ENCODE results near the gene FBXO24.

The FBXO24 gene

GRCh38 chr7:100598425-100598824 is 12.3 kb downstream of the FBXO24 start:
- DNase-seq: no peak

- DNase-seq: no peak
Measured at GRCh38 chr7:100599911-100600729, 14.0 kb downstream of the FBXO24 start.

GRCh38 chr7:100600730-100601038 is 14.6 kb downstream of the FBXO24 start:
- no peak for DNase-seq

DNA sequence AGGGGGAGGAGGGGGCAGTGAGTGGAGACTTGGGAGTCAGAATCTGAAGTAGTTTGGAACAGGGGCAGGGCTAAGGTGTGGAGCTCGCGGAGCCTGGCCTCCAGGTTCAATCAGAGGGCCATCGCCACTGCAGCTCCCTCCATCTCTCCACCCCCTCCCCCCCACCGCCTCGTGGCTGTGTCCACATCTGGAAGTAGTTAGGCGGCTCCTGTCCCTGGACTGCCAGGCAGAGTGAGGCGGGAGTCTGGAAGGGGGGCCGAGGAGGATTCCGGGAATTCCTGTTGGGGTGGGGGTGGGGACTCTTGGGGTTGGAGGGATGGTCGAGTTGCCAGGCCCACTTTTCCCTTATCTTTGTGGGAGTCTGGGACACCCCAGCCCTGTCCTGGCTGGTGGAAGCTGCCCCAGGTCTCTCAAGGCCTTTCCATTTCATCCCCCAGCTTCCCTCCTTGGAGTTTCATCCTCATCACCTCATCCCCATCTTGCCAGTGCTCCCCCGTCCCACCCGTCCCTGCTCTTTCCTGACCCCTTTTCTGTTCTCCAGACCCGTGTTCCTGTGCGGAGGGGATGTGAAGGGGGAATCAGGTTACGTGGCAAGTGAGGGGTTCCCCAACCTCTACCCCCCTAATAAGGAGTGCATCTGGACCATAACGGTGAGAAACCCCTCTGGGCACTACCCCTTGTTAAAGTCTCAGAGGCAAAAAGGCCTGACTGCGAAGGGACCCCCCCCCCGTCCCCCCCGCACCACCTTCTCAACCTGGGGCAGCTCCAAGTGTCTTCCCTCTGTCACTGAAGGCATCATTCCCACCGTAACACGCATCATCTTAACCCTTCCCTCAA is 17.0 kb downstream of the FBXO24 start:
- no peak for DNase-seq

DNA sequence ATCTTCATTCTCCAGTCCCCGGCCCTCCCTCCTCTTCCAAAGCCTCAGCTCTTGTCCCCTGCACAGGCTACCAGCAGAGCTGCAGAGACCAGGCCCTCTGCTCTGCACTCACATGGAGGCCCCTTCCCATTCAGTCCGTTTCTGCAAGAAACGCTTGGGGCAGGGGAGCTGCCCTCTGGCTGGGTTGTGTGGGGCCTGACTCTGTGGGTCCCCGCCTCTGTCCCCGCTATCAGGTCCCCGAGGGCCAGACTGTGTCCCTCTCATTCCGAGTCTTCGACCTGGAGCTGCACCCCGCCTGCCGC is 17.5 kb downstream of the FBXO24 start:
- no peak for DNase-seq

- peak; percentile 44 for DNase-seq
Measured at GRCh38 chr7:100604028-100604975, 18.2 kb downstream of the FBXO24 start.

GRCh38 chr7:100604976-100605911 is 19.1 kb downstream of the FBXO24 start:
- no peak for DNase-seq

- no peak for DNase-seq
Measured at GRCh38 chr7:100606313-100606712, 20.2 kb downstream of the FBXO24 start.

DNA sequence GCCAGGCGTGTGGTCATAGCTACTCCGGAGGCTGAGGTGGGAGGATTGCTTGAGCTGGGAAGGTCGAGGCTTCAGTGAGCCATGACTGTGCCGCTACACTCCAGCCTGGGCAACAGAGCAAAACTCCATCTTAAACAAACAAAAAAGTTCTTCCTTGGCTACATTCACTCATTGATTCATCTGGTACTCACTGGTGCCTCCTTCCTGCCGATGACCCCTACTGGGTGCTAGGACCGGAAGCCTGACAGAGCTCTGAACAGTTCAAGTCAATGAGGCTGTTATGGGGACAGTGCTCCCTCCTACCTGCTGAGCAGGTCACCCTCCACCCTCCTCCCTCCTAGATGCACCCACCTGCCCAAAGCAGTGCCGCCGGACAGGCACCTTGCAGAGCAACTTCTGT is 21.0 kb downstream of the FBXO24 start:
- no peak for DNase-seq

GRCh38 chr7:100609958-100610357 is 23.8 kb downstream of the FBXO24 start:
- no peak for DNase-seq

- peak; percentile 88 for DNase-seq
Measured at GRCh38 chr7:100611983-100612729, 26.0 kb downstream of the FBXO24 start, which contains the start of gene MOSPD3. Gene MOSPD3, plus strand, starts transcription at chr7:100612540. Its CDS starts 252 bp downstream, at chr7:100612792.

DNA sequence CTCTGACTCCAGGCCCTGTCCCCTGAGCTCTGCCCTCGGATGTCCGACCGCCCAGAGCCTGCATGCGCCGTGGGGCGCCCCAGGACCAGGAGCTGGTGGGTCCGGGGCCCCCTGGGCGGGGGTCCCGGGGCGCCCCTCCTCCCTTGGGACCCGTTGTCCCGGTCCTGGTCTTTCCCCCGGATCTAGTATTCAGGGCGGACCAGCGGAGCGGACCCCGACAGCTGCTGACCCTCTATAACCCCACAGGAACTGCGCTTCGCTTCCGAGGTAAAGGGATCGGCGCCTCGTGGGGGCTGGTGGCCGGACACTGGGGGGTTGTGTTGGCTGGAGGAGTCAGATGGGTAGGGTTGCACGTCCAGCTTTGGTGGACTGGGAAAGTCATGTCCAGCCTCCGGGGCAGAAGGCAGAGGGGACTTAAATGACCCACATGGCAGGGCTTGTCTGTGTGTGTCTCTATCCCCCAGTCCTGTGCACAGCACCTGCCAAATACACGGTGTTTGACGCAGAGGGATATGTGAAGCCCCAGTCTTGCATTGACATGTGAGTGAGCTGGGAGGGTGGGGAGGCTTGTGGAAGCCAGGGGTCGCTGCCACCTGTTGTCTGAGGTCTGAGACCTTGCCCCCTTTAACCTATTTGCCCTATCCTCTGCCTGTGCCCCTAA is 26.7 kb downstream of the FBXO24 start:
- DNase-seq: no peak

GRCh38 chr7:100613412-100614175 is 27.5 kb downstream of the FBXO24 start:
- DNase-seq: no peak

GRCh38 chr7:100614308-100614861 is 28.3 kb downstream of the FBXO24 start:
- DNase-seq: no peak

- no peak for DNase-seq
Measured at GRCh38 chr7:100620239-100620638, 34.1 kb downstream of the FBXO24 start.

GRCh38 chr7:100620804-100621203 is 34.7 kb downstream of the FBXO24 start:
- DNase-seq: no peak

GRCh38 chr7:100621554-100621953 is 35.4 kb downstream of the FBXO24 start:
- no peak for DNase-seq

DNA sequence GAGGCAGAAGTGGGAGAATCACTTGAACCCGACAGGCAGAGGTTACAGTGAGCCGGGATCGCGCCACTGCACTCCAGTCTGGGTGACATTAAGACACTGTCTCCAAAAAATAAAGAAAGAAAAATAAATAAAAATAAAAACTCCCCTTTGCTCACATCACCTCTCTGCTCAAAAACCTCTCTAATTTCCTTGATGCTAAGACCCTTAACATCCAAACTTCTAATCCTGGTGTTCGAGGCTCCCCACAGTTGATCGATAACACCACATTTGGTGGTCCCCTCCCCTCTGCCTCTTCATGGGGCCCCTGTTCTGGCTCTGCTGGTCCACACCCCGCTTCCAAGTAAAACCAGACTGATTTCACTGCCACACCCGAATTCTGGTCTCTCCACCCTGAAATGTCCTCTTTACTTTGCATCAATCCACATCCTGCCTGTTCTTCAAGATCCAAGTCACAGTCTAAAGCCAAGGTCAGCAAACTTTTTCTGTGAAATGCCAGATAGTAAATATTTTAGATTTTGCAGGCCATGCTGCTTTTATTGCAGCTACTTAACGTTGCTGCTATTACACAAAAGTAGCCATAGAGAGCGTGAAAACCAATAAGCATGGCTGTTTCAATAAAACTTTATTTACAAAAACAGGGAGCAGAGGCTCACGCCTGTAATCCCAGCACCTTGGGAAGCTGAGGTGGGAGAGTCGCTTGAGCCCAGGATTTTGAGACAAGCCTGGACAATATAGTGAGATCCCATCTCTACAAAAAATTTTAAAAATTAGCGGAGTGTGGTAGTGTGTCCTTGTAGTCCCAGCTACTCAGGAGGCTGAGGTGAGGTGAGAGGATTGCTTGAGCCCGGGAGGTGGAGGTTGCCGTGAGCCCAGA is 38.1 kb downstream of the FBXO24 start:
- no peak for DNase-seq

- DNase-seq: no peak
Measured at GRCh38 chr7:100626055-100626454, 39.9 kb downstream of the FBXO24 start.

All from NCI-H510A (cell line).